ENCODE measurements around the gene SLC44A4.
"Not testable (repeated sequence)": the region's sequence is repeated elsewhere in the genome, so short reads cannot be mapped to it uniquely, and the experiment has no call there.

SLC44A4 gene

GRCh38 chr6:31874084-31874670 is 4.6 kb downstream of the SLC44A4 start:
- no peak overlapping the region for H3K4me3 ChIP-seq (ENCODE audit: low read depth, low read length)
- no peak for DNase-seq (ENCODE audit: low read depth)
- TF ChIP-seq CTCF (IDR thresholded peaks at IDR 0.05; ENCODE audit: insufficient read depth, low read depth, low read length, missing control alignments) = no peak

GRCh38 chr6:31871046-31871659 is 7.6 kb downstream of the SLC44A4 start:
- no peak for DNase-seq (ENCODE audit: low read depth)
- no peak for TF ChIP-seq CTCF (IDR thresholded peaks at IDR 0.05; ENCODE audit: insufficient read depth, low read depth, low read length, missing control alignments)
- no peak overlapping the region for H3K4me3 ChIP-seq (ENCODE audit: low read depth, low read length)

GRCh38 chr6:31870385-31870921 is 8.3 kb downstream of the SLC44A4 start:
- TF ChIP-seq CTCF (IDR thresholded peaks at IDR 0.05; ENCODE audit: insufficient read depth, low read depth, low read length, missing control alignments) = no peak
- no peak overlapping the region for H3K4me3 ChIP-seq (ENCODE audit: low read depth, low read length)
- no peak for DNase-seq (ENCODE audit: low read depth)

- no peak overlapping the region for H3K4me3 ChIP-seq (ENCODE audit: low read depth, low read length)
- no peak for DNase-seq (ENCODE audit: low read depth)
- TF ChIP-seq CTCF (IDR thresholded peaks at IDR 0.05; ENCODE audit: insufficient read depth, low read depth, low read length, missing control alignments) = no peak
Observed at GRCh38 chr6:31869343-31869742, 9.5 kb downstream of the SLC44A4 start.

- DNase-seq (ENCODE audit: low read depth); H3K4me3 ChIP-seq (ENCODE audit: low read depth, low read length): not testable (repeated sequence)
Observed at GRCh38 chr6:31868658-31868971, 10.2 kb downstream of the SLC44A4 start.

- no peak for TF ChIP-seq CTCF (IDR thresholded peaks at IDR 0.05; ENCODE audit: insufficient read depth, low read depth, low read length, missing control alignments)
- no peak for DNase-seq (ENCODE audit: low read depth)
Observed at GRCh38 chr6:31865205-31866118, 13.3 kb downstream of the SLC44A4 start.

GRCh38 chr6:31864818-31865204 is 14.0 kb downstream of the SLC44A4 start:
- H3K4me3 ChIP-seq (ENCODE audit: low read depth, low read length) = no peak overlapping the region
- TF ChIP-seq CTCF (IDR thresholded peaks at IDR 0.05; ENCODE audit: insufficient read depth, low read depth, low read length, missing control alignments) = no peak
- DNase-seq (ENCODE audit: low read depth) = no peak

More at GRCh38 chr6:31865205-31866118, 13.3 kb downstream of the SLC44A4 start:
- no peak overlapping the region for H3K4me3 ChIP-seq (ENCODE audit: low read depth, low read length)

GRCh38 chr6:31864123-31864562 is 14.7 kb downstream of the SLC44A4 start:
- not testable (repeated sequence) for DNase-seq (ENCODE audit: low read depth)
- peak overlapping the region; percentile 80 for H3K4me3 ChIP-seq (ENCODE audit: low read depth, low read length)

Measured in GM12865 (cell line).